H1 (cell line): ENCODE data around the gene ERP44. TPM values are rescaled to one million over a fixed set of nuclear protein-coding genes. Genes with fewer than 3 reads are reported as not detected.

Experiments used
- BCL11A ChIP-seq, 2 experiments: IDR thresholded peaks; one replicate each; pipeline ENCODE4 v1.6.1; 2011; ENCODE audit warnings: low read depth in 2 of 2, low read length in 2 of 2, mild to moderate bottlenecking in 2 of 2
- PHF8 ChIP-seq: fragments of 200-600 bp; sonication (generic); conservative IDR thresholded peaks from 2 replicates; pipeline ENCODE4 v1.7.1; 2012; ENCODE audit warnings: low read depth, mild to moderate bottlenecking, inconsistent platforms, low read length, moderate library complexity
- SIRT6 ChIP-seq: IDR thresholded peaks from one replicate; pipeline ENCODE4 v1.7.1; 2012; ENCODE audit warnings: low read length, inconsistent platforms
- TAF7 ChIP-seq: optimal IDR thresholded peaks from 2 replicates; pipeline ENCODE3; 2011; ENCODE audit warnings: low read depth, mild to moderate bottlenecking, inconsistent platforms, low read length, moderate library complexity, borderline replicate concordance
- polyA plus RNA-seq, 7 experiments: library from polyadenylated mRNA; depleted of rRNA in 3 of 7; stranded (reverse) in 5 of 7; unstranded in 2 of 7; fragments of >200 nt in 5 of 7; fragments of 200-250 nt in 2 of 7; gene quantifications; 1 replicate in 5 of 7; 2 replicates in 1 of 7; 4 replicates in 1 of 7; pipeline versions ENCODE4 v1.2.1 to v1.2.3, GENCODE V29; 2011 to 2013; ENCODE audit warnings: missing spikeins in 2 of 7, mixed read lengths in 2 of 7
- total RNA-seq: library from RNA; stranded (reverse); fragmentation: NEBNext Ultra II Directional; extraction: Animal tissue kit (Norgen Biotek cat#: 25700); gene quantifications from 2 replicates; pipeline ENCODE4 v1.2.1, GENCODE V29; 2021
- TF ChIP-seq, protein P1 (sequence below): fragments of 300-600 bp; sonication (generic); IDR thresholded peaks from 2 replicates; pipeline ENCODE4 v1.7.1; 2012; ENCODE audit warnings: low read length, moderate library complexity, mild to moderate bottlenecking, inconsistent platforms; ENCODE audit not compliant: insufficient replicate concordance

ERP44 gene
- total and polyA plus RNA-seq, 2 of the 8 experiments (the other 6 are each of a cell fraction or from before 2014, with no cell fraction given) = 5.7 to 15.6 TPM

GRCh38 chr9:99966716-99967115 is 132.1 kb downstream of the ERP44 start (continued):
- TF ChIP-seq, protein P1, sequence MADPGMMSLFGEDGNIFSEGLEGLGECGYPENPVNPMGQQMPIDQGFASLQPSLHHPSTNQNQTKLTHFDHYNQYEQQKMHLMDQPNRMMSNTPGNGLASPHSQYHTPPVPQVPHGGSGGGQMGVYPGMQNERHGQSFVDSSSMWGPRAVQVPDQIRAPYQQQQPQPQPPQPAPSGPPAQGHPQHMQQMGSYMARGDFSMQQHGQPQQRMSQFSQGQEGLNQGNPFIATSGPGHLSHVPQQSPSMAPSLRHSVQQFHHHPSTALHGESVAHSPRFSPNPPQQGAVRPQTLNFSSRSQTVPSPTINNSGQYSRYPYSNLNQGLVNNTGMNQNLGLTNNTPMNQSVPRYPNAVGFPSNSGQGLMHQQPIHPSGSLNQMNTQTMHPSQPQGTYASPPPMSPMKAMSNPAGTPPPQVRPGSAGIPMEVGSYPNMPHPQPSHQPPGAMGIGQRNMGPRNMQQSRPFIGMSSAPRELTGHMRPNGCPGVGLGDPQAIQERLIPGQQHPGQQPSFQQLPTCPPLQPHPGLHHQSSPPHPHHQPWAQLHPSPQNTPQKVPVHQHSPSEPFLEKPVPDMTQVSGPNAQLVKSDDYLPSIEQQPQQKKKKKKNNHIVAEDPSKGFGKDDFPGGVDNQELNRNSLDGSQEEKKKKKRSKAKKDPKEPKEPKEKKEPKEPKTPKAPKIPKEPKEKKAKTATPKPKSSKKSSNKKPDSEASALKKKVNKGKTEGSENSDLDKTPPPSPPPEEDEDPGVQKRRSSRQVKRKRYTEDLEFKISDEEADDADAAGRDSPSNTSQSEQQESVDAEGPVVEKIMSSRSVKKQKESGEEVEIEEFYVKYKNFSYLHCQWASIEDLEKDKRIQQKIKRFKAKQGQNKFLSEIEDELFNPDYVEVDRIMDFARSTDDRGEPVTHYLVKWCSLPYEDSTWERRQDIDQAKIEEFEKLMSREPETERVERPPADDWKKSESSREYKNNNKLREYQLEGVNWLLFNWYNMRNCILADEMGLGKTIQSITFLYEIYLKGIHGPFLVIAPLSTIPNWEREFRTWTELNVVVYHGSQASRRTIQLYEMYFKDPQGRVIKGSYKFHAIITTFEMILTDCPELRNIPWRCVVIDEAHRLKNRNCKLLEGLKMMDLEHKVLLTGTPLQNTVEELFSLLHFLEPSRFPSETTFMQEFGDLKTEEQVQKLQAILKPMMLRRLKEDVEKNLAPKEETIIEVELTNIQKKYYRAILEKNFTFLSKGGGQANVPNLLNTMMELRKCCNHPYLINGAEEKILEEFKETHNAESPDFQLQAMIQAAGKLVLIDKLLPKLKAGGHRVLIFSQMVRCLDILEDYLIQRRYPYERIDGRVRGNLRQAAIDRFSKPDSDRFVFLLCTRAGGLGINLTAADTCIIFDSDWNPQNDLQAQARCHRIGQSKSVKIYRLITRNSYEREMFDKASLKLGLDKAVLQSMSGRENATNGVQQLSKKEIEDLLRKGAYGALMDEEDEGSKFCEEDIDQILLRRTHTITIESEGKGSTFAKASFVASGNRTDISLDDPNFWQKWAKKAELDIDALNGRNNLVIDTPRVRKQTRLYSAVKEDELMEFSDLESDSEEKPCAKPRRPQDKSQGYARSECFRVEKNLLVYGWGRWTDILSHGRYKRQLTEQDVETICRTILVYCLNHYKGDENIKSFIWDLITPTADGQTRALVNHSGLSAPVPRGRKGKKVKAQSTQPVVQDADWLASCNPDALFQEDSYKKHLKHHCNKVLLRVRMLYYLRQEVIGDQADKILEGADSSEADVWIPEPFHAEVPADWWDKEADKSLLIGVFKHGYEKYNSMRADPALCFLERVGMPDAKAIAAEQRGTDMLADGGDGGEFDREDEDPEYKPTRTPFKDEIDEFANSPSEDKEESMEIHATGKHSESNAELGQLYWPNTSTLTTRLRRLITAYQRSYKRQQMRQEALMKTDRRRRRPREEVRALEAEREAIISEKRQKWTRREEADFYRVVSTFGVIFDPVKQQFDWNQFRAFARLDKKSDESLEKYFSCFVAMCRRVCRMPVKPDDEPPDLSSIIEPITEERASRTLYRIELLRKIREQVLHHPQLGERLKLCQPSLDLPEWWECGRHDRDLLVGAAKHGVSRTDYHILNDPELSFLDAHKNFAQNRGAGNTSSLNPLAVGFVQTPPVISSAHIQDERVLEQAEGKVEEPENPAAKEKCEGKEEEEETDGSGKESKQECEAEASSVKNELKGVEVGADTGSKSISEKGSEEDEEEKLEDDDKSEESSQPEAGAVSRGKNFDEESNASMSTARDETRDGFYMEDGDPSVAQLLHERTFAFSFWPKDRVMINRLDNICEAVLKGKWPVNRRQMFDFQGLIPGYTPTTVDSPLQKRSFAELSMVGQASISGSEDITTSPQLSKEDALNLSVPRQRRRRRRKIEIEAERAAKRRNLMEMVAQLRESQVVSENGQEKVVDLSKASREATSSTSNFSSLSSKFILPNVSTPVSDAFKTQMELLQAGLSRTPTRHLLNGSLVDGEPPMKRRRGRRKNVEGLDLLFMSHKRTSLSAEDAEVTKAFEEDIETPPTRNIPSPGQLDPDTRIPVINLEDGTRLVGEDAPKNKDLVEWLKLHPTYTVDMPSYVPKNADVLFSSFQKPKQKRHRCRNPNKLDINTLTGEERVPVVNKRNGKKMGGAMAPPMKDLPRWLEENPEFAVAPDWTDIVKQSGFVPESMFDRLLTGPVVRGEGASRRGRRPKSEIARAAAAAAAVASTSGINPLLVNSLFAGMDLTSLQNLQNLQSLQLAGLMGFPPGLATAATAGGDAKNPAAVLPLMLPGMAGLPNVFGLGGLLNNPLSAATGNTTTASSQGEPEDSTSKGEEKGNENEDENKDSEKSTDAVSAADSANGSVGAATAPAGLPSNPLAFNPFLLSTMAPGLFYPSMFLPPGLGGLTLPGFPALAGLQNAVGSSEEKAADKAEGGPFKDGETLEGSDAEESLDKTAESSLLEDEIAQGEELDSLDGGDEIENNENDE = no peak
- no peak for TF ChIP-seq PHF8
- no peak for TF ChIP-seq TAF7
- TF ChIP-seq SIRT6 = no peak
- no peak for TF ChIP-seq BCL11A (IDR thresholded peaks at IDR 0.05; ENCODE audit: low read depth in 2 of 2, low read length in 2 of 2)
